H1 (cell line): ENCODE results near the gene OTUD1. TPM values are rescaled to one million over a fixed set of nuclear protein-coding genes. Genes with fewer than 3 reads are reported as not detected.

Experiments
- CTCF ChIA-PET: fragments of 300-600 bp; sonication (Branson Sonifier 250); formaldehyde crosslinking; loops from one replicate; lab custom pipeline; 2021; ENCODE audit not compliant: partially characterized antibody; lab: Charles Lee
- POLR2A ChIA-PET: fragments of 300-600 bp; sonication (Branson Sonifier 250); formaldehyde crosslinking; loops from one replicate; lab custom pipeline; 2021; ENCODE audit warnings: inconsistent platforms; ENCODE audit not compliant: partially characterized antibody; lab: Charles Lee
- DNase-seq, 2 experiments: peaks; one replicate each; pipeline versions ENCODE4 v3.0.0 to v3.0.0-alpha.2; 2010 to 2022; ENCODE audit warnings: low spot score in 2 of 2, low read depth in 1 of 2, mixed read lengths in 1 of 2
- FAIRE-seq: peaks from 2 replicates; lab custom pipeline; 2011; peaks lifted over from hg19 to GRCh38; lab: Jason Lieb, UNC
- H2AFZ ChIP-seq: 2 replicates; pipeline ENCODE4 v1.8.1; 2012; ENCODE audit warnings: low read length, inconsistent platforms
- H2AK5ac ChIP-seq: 2 replicates; pipeline ENCODE4 v1.6.1; 2013; ENCODE audit warnings: low read depth, low read length
- H2BK120ac ChIP-seq: replicated peaks from 2 replicates; pipeline ENCODE3; 2013; ENCODE audit warnings: low read depth, low read length, inconsistent platforms
- H2BK12ac ChIP-seq: 2 replicates; pipeline ENCODE4 v1.6.1; 2013; ENCODE audit warnings: low read depth, low read length
- H2BK15ac ChIP-seq: 2 replicates; pipeline ENCODE4 v1.6.1; 2013; ENCODE audit warnings: low read length
- H2BK20ac ChIP-seq: 2 replicates; pipeline ENCODE4 v1.6.1; 2013; ENCODE audit warnings: low read length
- H2BK5ac ChIP-seq: 2 replicates; pipeline ENCODE4 v1.6.1; 2013; ENCODE audit warnings: low read depth, low read length
- H3K14ac ChIP-seq: 2 replicates; pipeline ENCODE4 v1.6.1; 2013; ENCODE audit warnings: inconsistent platforms; ENCODE audit not compliant: insufficient read length
- H3K18ac ChIP-seq: 2 replicates; pipeline ENCODE4 v1.6.1; 2013; ENCODE audit warnings: low read length; ENCODE audit errors: extremely low read depth
- H3K23ac ChIP-seq: 2 replicates; pipeline ENCODE4 v1.6.1; 2013; ENCODE audit warnings: inconsistent platforms; ENCODE audit not compliant: insufficient read length
- H3K23me2 ChIP-seq: 2 replicates; pipeline ENCODE4 v1.6.1; 2013; ENCODE audit warnings: low read depth, low read length
- H3K27ac ChIP-seq: 2 replicates; pipeline ENCODE4 v1.6.1; 2011; ENCODE audit warnings: low read depth, low read length, inconsistent platforms
- H3K27me3 ChIP-seq, 4 experiments: replicated peaks in 1 of 4; 1 replicate in 1 of 4; 2 replicates in 3 of 4; pipeline versions ENCODE4 v1.6.1 to v1.8.1; 2011 to 2013; ENCODE audit warnings: low read length in 3 of 4, mild to moderate bottlenecking in 3 of 4, inconsistent platforms in 2 of 4, mixed read lengths in 2 of 4, moderate library complexity in 1 of 4; ENCODE audit not compliant: control insufficient read depth in 3 of 4, insufficient read depth in 3 of 4; ENCODE audit errors: extremely low read depth in 1 of 4
- H3K36me3 ChIP-seq, 4 experiments: 2 replicates each; pipeline versions ENCODE4 v1.6.1 to v1.8.1; 2011 to 2013; ENCODE audit warnings: mild to moderate bottlenecking in 4 of 4, low read length in 3 of 4, moderate library complexity in 2 of 4, control low read depth in 1 of 4, inconsistent platforms in 1 of 4; ENCODE audit not compliant: insufficient read depth in 4 of 4, control insufficient read depth in 2 of 4
- H3K4ac ChIP-seq: replicated peaks from 2 replicates; pipeline ENCODE3; 2013; ENCODE audit warnings: low read length, low read depth, mixed read lengths, inconsistent platforms; ENCODE audit not compliant: insufficient read length
- H3K4me1 ChIP-seq, 4 experiments: replicated peaks in 1 of 4; 1 replicate in 1 of 4; 2 replicates in 3 of 4; pipeline versions ENCODE4 v1.6.1 to v1.8.1; 2011 to 2013; ENCODE audit warnings: low read length in 3 of 4, inconsistent platforms in 2 of 4, mixed read lengths in 1 of 4; ENCODE audit not compliant: insufficient read depth in 4 of 4, control insufficient read depth in 3 of 4
- H3K4me2 ChIP-seq, 2 experiments: 2 replicates each; pipeline versions ENCODE4 v1.6.1 to v1.8.1; 2011 to 2013; ENCODE audit warnings: low read depth in 2 of 2, low read length in 2 of 2, control low read depth in 1 of 2, inconsistent platforms in 1 of 2, mild to moderate bottlenecking in 1 of 2; ENCODE audit not compliant: insufficient read depth in 1 of 2
- H3K4me3 ChIP-seq, 4 experiments: fragments of 200-600, 300-600 bp in 1 of 4; sonication (generic), shearing (Covaris generic), sonication (Bioruptor Twin) in 1 of 4; 2 replicates each; pipeline versions ENCODE4 v1.5.1 to v1.8.1; 2011 to 2016; ENCODE audit warnings: low read length in 4 of 4, low read depth in 3 of 4, control low read depth in 2 of 4, inconsistent platforms in 2 of 4, mild to moderate bottlenecking in 2 of 4, mixed read lengths in 1 of 4, moderate library complexity in 1 of 4; ENCODE audit not compliant: insufficient read depth in 2 of 4; ENCODE audit errors: extremely low read depth in 1 of 4
- H3K56ac ChIP-seq: replicated peaks from 2 replicates; pipeline ENCODE3; 2013; ENCODE audit warnings: low read depth, mild to moderate bottlenecking, mixed read lengths, low read length, inconsistent platforms; ENCODE audit not compliant: insufficient read length
- H3K79me1 ChIP-seq: 2 replicates; pipeline ENCODE4 v1.6.1; 2013; ENCODE audit warnings: low read depth, low read length, control low read depth
- H3K79me2 ChIP-seq, 2 experiments: 2 replicates each; pipeline versions ENCODE4 v1.6.1 to v1.8.1; 2012 to 2013; ENCODE audit warnings: low read length in 2 of 2, mild to moderate bottlenecking in 2 of 2, inconsistent platforms in 1 of 2; ENCODE audit not compliant: insufficient read depth in 2 of 2, control insufficient read depth in 1 of 2
- H3K9ac ChIP-seq, 4 experiments: replicated peaks in 1 of 4; 1 replicate in 1 of 4; 2 replicates in 3 of 4; pipeline versions ENCODE4 v1.6.1 to v1.8.1; 2011 to 2013; ENCODE audit warnings: low read depth in 3 of 4, low read length in 3 of 4, control low read depth in 2 of 4, mild to moderate bottlenecking in 2 of 4, moderate library complexity in 2 of 4, inconsistent platforms in 1 of 4; ENCODE audit errors: extremely low read depth in 1 of 4
- H3K9me3 ChIP-seq, 2 experiments: 2 replicates each; pipeline versions ENCODE4 v1.6.1 to v1.8.1; 2012 to 2013; ENCODE audit warnings: mild to moderate bottlenecking in 2 of 2, moderate library complexity in 2 of 2, control low read depth in 1 of 2, inconsistent platforms in 1 of 2, low read depth in 1 of 2, low read length in 1 of 2, mixed read lengths in 1 of 2; ENCODE audit not compliant: insufficient read depth in 2 of 2
- H4K20me1 ChIP-seq, 2 experiments: replicated peaks in 1 of 2; 2 replicates each; pipeline versions ENCODE3 to v1.8.1; 2011 to 2013; ENCODE audit warnings: inconsistent platforms in 2 of 2, low read length in 2 of 2, mild to moderate bottlenecking in 1 of 2; ENCODE audit not compliant: insufficient read depth in 2 of 2, control insufficient read depth in 1 of 2
- H4K5ac ChIP-seq: 2 replicates; pipeline ENCODE4 v1.6.1; 2013; ENCODE audit warnings: low read length, low read depth, mixed read lengths, inconsistent platforms; ENCODE audit not compliant: insufficient read length
- H4K8ac ChIP-seq: 2 replicates; pipeline ENCODE4 v1.8.0; 2013; ENCODE audit warnings: mild to moderate bottlenecking, moderate library complexity, low read length, inconsistent platforms; ENCODE audit not compliant: insufficient read depth; ENCODE audit errors: extremely low read depth
- H4K91ac ChIP-seq: replicated peaks from 2 replicates; pipeline ENCODE3; 2013; ENCODE audit warnings: low read length, mixed read lengths, inconsistent platforms; ENCODE audit not compliant: insufficient read length
- JUN ChIP-seq: IDR thresholded peaks from 2 replicates; pipeline ENCODE4 v1.6.1; 2011; ENCODE audit warnings: low read depth, mild to moderate bottlenecking, improper control_type of control experiment, low read length
- JUND ChIP-seq: IDR thresholded peaks from 2 replicates; pipeline ENCODE4 v1.6.1; 2011; ENCODE audit warnings: mild to moderate bottlenecking, improper control_type of control experiment, low read length
- KDM5A ChIP-seq: fragments of 200-600 bp; IDR thresholded peaks from 2 replicates; pipeline ENCODE4 v1.7.1; 2012; ENCODE audit warnings: mild to moderate bottlenecking, low read length, inconsistent platforms, mixed read lengths
- SP2 ChIP-seq: IDR thresholded peaks from 2 replicates; pipeline ENCODE4 v1.6.1; 2012; ENCODE audit warnings: mild to moderate bottlenecking, low read length, inconsistent platforms
- TCF12 ChIP-seq: IDR thresholded peaks from 2 replicates; pipeline ENCODE4 v1.6.1; 2011; ENCODE audit warnings: low read depth, mild to moderate bottlenecking, low read length
- YY1 ChIP-seq: IDR thresholded peaks from 2 replicates; pipeline ENCODE4 v1.6.1; 2011; ENCODE audit warnings: low read depth, mild to moderate bottlenecking, low read length
- WGBS, 2 experiments: shearing (Covaris generic) in 1 of 2; methylation state at CpG; one replicate each; pipeline versions ENCODE4 v1.1.6 to v1.1.7; 2013 to 2015; ENCODE audit warnings: low lambda C conversion rate in 2 of 2, mixed read lengths in 2 of 2, inconsistent platforms in 1 of 2, low coverage in 1 of 2, missing lambda C conversion rate in 1 of 2; ENCODE audit not compliant: insufficient replicate concordance in 2 of 2, insufficient coverage in 1 of 2, insufficient read length in 1 of 2; ENCODE audit errors: extremely low coverage in 1 of 2, missing lambda C conversion rate in 1 of 2; 5-methylcytosine and 5-hydroxymethylcytosine counted together
- polyA plus RNA-seq, 7 experiments: library from polyadenylated mRNA; depleted of rRNA in 3 of 7; stranded (reverse) in 5 of 7; unstranded in 2 of 7; fragments of >200 nt in 5 of 7; fragments of 200-250 nt in 2 of 7; gene quantifications; 1 replicate in 5 of 7; 2 replicates in 1 of 7; 4 replicates in 1 of 7; pipeline versions ENCODE4 v1.2.1 to v1.2.3, GENCODE V29; 2011 to 2013; ENCODE audit warnings: missing spikeins in 2 of 7, mixed read lengths in 2 of 7
- total RNA-seq: library from RNA; stranded (reverse); fragmentation: NEBNext Ultra II Directional; extraction: Animal tissue kit (Norgen Biotek cat#: 25700); gene quantifications from 2 replicates; pipeline ENCODE4 v1.2.1, GENCODE V29; 2021

Gene OTUD1
- total and polyA plus RNA-seq, 2 of the 8 experiments (the other 6 are each of a cell fraction or from before 2014, with no cell fraction given): 1.3 to 7.1 TPM

- H2AK5ac ChIP-seq: no peak overlapping the region
- H3K27ac ChIP-seq: no peak overlapping the region
- no peaks in the 10 kb centered on the region for H3K36me3 ChIP-seq
- H3K23me2 ChIP-seq: no peaks in the 10 kb centered on the region
- H3K79me1 ChIP-seq: no peaks in the 10 kb centered on the region
- H4K8ac ChIP-seq: no peak overlapping the region
- H3K18ac ChIP-seq: no peak overlapping the region
- CTCF ChIA-PET: no interaction called here
- no peak overlapping the region for H2BK12ac ChIP-seq
- no peak overlapping the region for H2AFZ ChIP-seq
- no peak overlapping the region for H3K9ac ChIP-seq
- no peak overlapping the region for H3K23ac ChIP-seq
- no peak overlapping the region for H3K4ac ChIP-seq
- H3K27me3 ChIP-seq: no peaks in the 10 kb centered on the region
- no peak overlapping the region for H2BK5ac ChIP-seq
- H2BK120ac ChIP-seq: no peak overlapping the region
- no peak overlapping the region for H2BK15ac ChIP-seq
- FAIRE-seq: no peak
- no peak overlapping the region for H2BK20ac ChIP-seq
- H3K4me3 ChIP-seq: no peak overlapping the region
- H3K56ac ChIP-seq: no peak overlapping the region
- no peak overlapping the region for H4K5ac ChIP-seq
- no peaks in the 10 kb centered on the region for H3K79me2 ChIP-seq
- DNase-seq: no peak
- H4K20me1 ChIP-seq: no peaks in the 10 kb centered on the region
- peaks cover 0 to 3% (median 2%) of the 10 kb centered on the region in 4 experiments; a peak in 3 of 7 replicates for H3K4me1 ChIP-seq
- no peaks in the 10 kb centered on the region for H3K9me3 ChIP-seq
- WGBS, 2 experiments: 91% methylated on average over 5 of the region's 5 CpGs; no CpG with 5 or more reads in 1 of the 2 experiments
- H3K4me2 ChIP-seq: no peak overlapping the region
- POLR2A ChIA-PET: no interaction called here
- H4K91ac ChIP-seq: no peak overlapping the region
- no peak overlapping the region for H3K14ac ChIP-seq
- TF ChIP-seq SP2: no peak
- TF ChIP-seq TCF12: no peak
- no peak for TF ChIP-seq JUN
- TF ChIP-seq KDM5A: no peak
- TF ChIP-seq JUND: no peak
- TF ChIP-seq YY1: no peak
Observed at GRCh38 chr10:23406409-23406808, 32.5 kb upstream of the OTUD1 start.
